ENCODE results near the gene PPP2R5A. TPM values are rescaled to one million over a fixed set of nuclear protein-coding genes. Genes with fewer than 3 reads are reported as not detected.

Gene PPP2R5A
- total and polyA plus RNA-seq, 2 of the 8 experiments (the other 6 are each of a cell fraction or from before 2014, with no cell fraction given), result 14.6 to 36.3 TPM

DNA sequence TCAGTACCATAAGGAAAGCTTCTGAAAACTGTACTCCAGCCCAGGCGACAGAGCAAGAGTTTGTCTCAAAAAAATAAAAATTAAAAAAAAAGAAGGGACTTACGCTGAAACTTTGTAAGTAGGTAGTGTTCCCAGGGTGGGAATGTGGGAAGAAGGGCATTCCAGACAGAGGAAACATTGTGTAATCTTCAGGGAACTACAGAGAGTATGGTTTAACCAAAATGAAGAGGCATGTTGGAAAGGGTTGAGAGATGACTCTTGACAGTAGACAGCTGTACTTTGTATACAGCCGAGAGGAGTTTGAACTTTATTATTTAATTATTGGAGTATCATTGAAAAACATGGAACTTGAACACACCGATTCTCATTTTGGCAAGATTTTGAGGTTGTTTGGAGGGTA, 43.0 kb downstream of the PPP2R5A start:
- H3K9ac ChIP-seq (replicated peaks in 1 of 4; ENCODE audit: extremely low read depth in 1 of 4, low read depth in 3 of 4, low read length in 3 of 4), result no peak overlapping the region
- ChIA-PET POLR2A (ENCODE audit: partially characterized antibody) (no interaction called here), CTCF (ENCODE audit: partially characterized antibody) (interaction anchor here (1.0 to 1.5 kb wide), 3 partner anchors 38 to 422 kb away, joined by 3 to 4 read pairs (median 4); no protein-coding TSS in a partner anchor)
- no peaks in the 10 kb centered on the region for H3K79me1 ChIP-seq (ENCODE audit: low read depth, low read length)
- H2BK5ac ChIP-seq (ENCODE audit: low read depth, low read length), result no peak overlapping the region
- no peak overlapping the region for H4K8ac ChIP-seq (ENCODE audit: extremely low read depth, insufficient read depth, low read length)
- no peaks in the 10 kb centered on the region; a peak in 2 of 8 replicates for H3K36me3 ChIP-seq (ENCODE audit: control insufficient read depth in 2 of 4, insufficient read depth in 4 of 4, low read length in 3 of 4)
- H2AFZ ChIP-seq (ENCODE audit: low read length), result no peak overlapping the region
- H3K23me2 ChIP-seq (ENCODE audit: low read depth, low read length), result no peaks in the 10 kb centered on the region; the same call in 1 of the 2 replicates
- no peaks in the 10 kb centered on the region for H3K27me3 ChIP-seq (replicated peaks in 1 of 4; ENCODE audit: control insufficient read depth in 3 of 4, extremely low read depth in 1 of 4, insufficient read depth in 3 of 4, low read length in 3 of 4)
- FAIRE-seq, result no peak
- no peak overlapping the region for H3K4ac ChIP-seq (replicated peaks; ENCODE audit: insufficient read length, low read depth, low read length)
- no peaks in the 10 kb centered on the region for H3K4me1 ChIP-seq (replicated peaks in 1 of 4; ENCODE audit: control insufficient read depth in 3 of 4, insufficient read depth in 4 of 4, low read length in 3 of 4)
- no peak overlapping the region for H2BK120ac ChIP-seq (replicated peaks; ENCODE audit: low read depth, low read length)
- H4K91ac ChIP-seq (replicated peaks; ENCODE audit: insufficient read length, low read length), result no peak overlapping the region
- no peak overlapping the region for H2BK20ac ChIP-seq (ENCODE audit: low read length)
- H3K23ac ChIP-seq (ENCODE audit: insufficient read length), result no peak overlapping the region
- no peak overlapping the region for H2BK12ac ChIP-seq (ENCODE audit: low read depth, low read length)
- peaks cover 0 to 15% of the 10 kb centered on the region in 2 experiments; a peak in 2 of 4 replicates for H3K79me2 ChIP-seq (ENCODE audit: control insufficient read depth in 1 of 2, insufficient read depth in 2 of 2, low read length in 2 of 2)
- H2AK5ac ChIP-seq (ENCODE audit: low read depth, low read length), result no peak overlapping the region
- WGBS, 2 experiments (ENCODE audit: extremely low coverage in 1 of 2, insufficient coverage in 1 of 2, insufficient read length in 1 of 2, insufficient replicate concordance in 2 of 2, low coverage in 1 of 2, low lambda C conversion rate in 2 of 2, missing lambda C conversion rate in 1 of 2), result 82% methylated on average over 4 of the region's 4 CpGs; no CpG with 5 or more reads in 1 of the 2 experiments
- no peak overlapping the region for H3K4me2 ChIP-seq (ENCODE audit: insufficient read depth in 1 of 2, low read depth in 2 of 2, low read length in 2 of 2)
- no peak overlapping the region for H3K27ac ChIP-seq (ENCODE audit: low read depth, low read length)
- H4K5ac ChIP-seq (ENCODE audit: insufficient read length, low read depth, low read length), result no peak overlapping the region
- no peaks in the 10 kb centered on the region for H4K20me1 ChIP-seq (replicated peaks in 1 of 2; ENCODE audit: control insufficient read depth in 1 of 2, insufficient read depth in 2 of 2, low read length in 2 of 2)
- no peak overlapping the region for H3K4me3 ChIP-seq (ENCODE audit: extremely low read depth in 1 of 4, insufficient read depth in 2 of 4, low read depth in 3 of 4, low read length in 4 of 4)
- no peak overlapping the region for H3K18ac ChIP-seq (ENCODE audit: extremely low read depth, low read length)
- no peak overlapping the region for H3K14ac ChIP-seq (ENCODE audit: insufficient read length)
- H2BK15ac ChIP-seq (ENCODE audit: low read length), result no peak overlapping the region
- no peaks in the 10 kb centered on the region for H3K9me3 ChIP-seq (ENCODE audit: insufficient read depth in 2 of 2, low read depth in 1 of 2, low read length in 1 of 2)
- DNase-seq (ENCODE audit: low read depth in 1 of 2, low spot score in 2 of 2), result no peak
- H3K56ac ChIP-seq (replicated peaks; ENCODE audit: insufficient read length, low read depth, low read length), result no peak overlapping the region
- TF ChIP-seq, protein P1, sequence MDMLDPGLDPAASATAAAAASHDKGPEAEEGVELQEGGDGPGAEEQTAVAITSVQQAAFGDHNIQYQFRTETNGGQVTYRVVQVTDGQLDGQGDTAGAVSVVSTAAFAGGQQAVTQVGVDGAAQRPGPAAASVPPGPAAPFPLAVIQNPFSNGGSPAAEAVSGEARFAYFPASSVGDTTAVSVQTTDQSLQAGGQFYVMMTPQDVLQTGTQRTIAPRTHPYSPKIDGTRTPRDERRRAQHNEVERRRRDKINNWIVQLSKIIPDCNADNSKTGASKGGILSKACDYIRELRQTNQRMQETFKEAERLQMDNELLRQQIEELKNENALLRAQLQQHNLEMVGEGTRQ (IDR thresholded peaks at IDR 0.05; ENCODE audit: low read length), result no peak
- no peak for TF ChIP-seq RBBP5 (IDR thresholded peaks at IDR 0.05; ENCODE audit: borderline replicate concordance, low read depth, low read length)
- TF ChIP-seq CHD2 (IDR thresholded peaks at IDR 0.05; ENCODE audit: low read length), result no peak
- no peak for TF ChIP-seq BCL11A (IDR thresholded peaks at IDR 0.05; ENCODE audit: low read depth in 2 of 2, low read length in 2 of 2)
- no peak for TF ChIP-seq KDM4A (IDR thresholded peaks at IDR 0.05; ENCODE audit: low read depth, low read length, severe bottlenecking)
- TF ChIP-seq CEBPB (IDR thresholded peaks at IDR 0.05; ENCODE audit: low read depth, low read length), result no peak
- TF ChIP-seq GTF2F1 (IDR thresholded peaks at IDR 0.05; ENCODE audit: borderline replicate concordance, low read depth, low read length), result no peak
- no peak for TF ChIP-seq EZH2 (IDR thresholded peaks at IDR 0.05; ENCODE audit: low read depth, low read length, severe bottlenecking)
- no peak for TF ChIP-seq ATF3 (IDR thresholded peaks at IDR 0.05; ENCODE audit: insufficient read depth, low read depth, low read length)
- TF ChIP-seq SRF (IDR thresholded peaks at IDR 0.05; ENCODE audit: low read depth, low read length), result no peak
- TF ChIP-seq TAF1 (IDR thresholded peaks at IDR 0.05; ENCODE audit: low read depth, low read length), result no peak
- no peak for TF ChIP-seq SIRT6 (IDR thresholded peaks at IDR 0.05; ENCODE audit: low read length)
- no peak for TF ChIP-seq NRF1 (IDR thresholded peaks at IDR 0.05; ENCODE audit: low read depth, low read length)
- TF ChIP-seq SIX5 (IDR thresholded peaks at IDR 0.05; ENCODE audit: low read depth, low read length), result no peak
